SW 1271 (cell line): ENCODE data around the gene NAT16.
A peak's percentile ranks its signal among the peaks of the same experiment; 100 is the strongest.
"Not testable (repeated sequence)": the region's sequence is repeated elsewhere in the genome, so short reads cannot be mapped to it uniquely, and the experiment has no call there.

Experiments
- DNase-seq, 2 experiments: peaks; one replicate each; lab custom pipeline; 2025; lab: John Stamatoyannopoulos, UW

NAT16 gene

DNA sequence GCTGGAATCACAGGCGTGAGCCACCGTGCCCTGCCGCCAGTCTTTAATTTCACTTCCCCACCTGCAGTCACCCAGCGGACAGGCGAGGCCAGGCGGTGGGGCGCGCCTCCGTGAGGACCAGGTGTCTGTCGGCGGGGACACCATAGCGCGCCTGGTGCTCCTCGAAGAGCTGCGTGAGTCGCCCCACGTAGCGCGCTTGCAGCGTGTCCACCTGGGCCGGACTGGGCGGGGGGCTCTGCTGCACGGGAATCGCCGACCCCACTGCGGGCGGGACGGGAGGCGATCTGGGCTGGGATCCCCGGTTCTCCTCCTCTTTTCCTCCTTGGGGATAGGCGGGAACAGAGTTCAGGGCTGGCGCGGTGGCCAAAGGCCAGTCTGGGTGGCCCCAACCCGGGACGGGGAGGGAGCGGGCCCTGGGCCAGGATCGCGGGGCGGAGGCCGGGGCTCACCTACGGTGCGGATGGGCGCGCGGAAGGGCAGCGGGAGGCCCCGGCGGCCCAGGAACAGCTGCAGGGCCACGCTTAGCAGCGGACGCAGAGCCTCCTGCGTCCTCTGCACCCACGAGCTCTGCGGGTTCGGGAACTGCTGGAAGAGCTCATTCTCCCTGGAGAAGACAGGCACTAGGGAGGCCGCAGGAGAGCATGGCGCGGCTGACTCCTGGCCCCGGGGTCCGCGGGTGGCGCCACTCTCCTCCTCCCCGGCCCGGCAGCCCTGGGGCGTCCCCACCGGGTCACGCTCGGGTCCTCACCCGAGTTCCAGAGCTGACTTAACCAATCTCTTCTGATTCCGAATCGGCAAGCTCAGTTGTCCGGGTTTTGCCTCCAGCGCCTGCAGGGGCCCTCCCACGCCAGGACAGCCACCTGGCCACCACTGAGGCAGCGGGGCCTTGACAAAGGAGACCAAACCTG lies 21.9 kb upstream of the NAT16 start:
- no peak for DNase-seq

DNA sequence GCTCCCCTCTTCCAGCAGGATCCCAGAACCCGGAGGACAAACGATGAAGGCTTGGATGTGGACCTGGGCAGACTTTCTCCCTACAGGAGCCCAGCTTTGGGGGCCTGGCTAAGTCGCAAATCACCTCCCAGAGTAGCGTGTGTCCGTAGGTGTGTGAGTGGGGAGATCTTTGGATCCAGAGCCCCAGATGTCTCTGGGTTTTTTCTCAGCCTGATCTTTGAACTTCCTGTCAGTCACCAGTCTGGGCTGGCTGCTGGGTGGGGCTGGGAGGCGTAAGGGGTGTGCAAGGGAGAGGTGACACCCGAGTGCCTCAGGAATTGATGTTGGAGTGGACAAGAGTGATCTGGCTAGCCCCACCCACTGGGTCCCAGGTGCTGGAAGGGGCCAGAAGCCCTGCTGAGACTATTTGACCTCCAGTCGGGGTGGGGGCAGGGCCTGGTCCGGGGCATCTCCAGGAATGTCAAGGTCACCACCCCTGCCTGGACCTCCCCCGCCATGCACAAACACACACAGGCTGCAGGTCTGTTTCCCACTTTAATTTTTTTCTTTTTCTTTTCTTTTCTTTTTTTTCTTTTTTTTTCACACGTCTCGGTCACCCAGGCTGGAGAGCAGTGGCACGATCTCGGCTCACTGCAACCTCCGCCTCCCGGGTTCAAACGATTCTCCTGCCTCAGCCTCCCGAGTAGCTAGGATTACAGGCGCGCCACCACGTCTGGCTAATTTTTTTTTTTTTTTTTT lies 20.9 kb upstream of the NAT16 start, which contains the start of gene MOGAT3:
MOGAT3 (minus strand) TSS at position 175 of the 738 bp plus-strand sequence. CDS start 182 bp downstream, outside the sequence.
- DNase-seq, result no peak

DNA sequence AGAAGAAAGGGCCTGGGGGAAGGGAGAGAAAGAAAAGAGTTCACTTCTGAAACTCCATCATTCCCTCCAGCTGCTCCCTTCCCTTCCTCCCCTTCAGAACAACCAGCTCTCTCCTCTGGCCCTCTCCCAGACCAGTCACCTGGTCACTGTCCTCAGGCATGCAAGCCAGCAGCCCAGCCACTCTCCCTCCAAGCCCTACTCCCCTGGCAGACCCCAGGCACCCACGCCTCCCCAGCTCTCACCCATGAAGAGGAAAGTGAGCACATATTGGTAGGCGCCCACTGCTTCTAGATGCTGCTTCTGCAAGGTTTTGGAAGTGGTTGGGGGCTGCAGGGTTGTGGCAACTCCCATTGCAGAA lies 20.4 kb upstream of the NAT16 start:
- DNase-seq, result no peak

DNA sequence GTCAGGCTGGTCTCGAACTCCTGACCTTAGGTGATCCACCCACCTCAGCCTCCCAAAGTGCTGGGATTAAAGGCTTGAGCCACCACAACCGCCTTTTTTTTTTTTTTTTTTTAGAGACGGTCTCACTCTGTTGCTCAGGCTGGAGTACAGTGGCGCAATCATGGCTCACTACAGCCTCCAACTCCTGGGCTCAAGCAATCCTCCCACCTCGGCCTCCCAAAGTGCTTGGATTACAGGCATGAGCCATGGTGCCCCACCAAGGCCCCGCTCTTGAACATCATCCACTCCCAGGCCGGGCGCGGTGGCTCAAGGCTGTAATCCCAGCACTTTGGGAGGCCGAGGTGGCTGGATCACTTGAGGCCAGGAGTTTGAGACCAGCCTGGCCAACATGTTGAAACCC lies 19.4 kb upstream of the NAT16 start:
- not testable (repeated sequence) for DNase-seq

DNA sequence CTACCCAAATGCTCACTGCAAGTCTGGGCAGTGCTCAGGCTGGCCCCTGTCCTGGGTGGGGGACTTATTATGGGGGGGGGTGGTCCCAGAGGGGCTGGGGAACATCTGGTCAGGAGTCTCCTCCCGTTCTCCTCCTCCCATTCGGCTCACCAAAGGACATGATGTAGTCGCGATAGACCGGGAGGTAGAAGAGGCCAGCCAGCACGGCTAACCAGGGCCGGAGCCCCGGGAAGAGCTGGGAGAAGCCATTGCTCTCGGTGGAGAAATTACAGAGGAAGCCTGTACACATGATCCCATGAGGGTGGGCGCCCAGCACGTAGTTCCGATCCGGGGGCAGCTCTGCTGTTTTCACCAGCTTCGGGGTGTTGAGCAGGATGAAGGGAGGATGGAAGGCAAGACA lies 18.4 kb upstream of the NAT16 start:
- DNase-seq, result no peak

DNA sequence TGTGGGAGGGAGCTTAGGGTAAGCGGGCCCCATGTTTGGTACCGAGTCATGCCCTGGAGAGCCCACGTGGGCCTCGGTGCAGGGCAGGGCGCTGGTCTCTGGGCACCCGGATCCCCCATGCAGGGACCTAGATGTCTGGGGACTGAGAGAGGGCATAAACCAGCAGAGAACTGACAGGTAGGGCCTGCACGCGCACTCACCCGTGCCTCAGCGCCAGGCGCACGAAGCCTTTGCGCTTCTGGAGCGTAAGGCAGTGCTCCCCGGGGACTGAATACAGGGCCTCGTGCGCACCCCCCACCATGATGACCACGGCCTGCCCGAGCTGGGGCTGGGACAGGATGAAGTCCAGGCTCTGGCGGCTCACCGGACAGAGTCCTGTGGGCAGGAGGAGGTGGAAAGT lies 17.9 kb upstream of the NAT16 start:
- DNase-seq, result no peak

DNA sequence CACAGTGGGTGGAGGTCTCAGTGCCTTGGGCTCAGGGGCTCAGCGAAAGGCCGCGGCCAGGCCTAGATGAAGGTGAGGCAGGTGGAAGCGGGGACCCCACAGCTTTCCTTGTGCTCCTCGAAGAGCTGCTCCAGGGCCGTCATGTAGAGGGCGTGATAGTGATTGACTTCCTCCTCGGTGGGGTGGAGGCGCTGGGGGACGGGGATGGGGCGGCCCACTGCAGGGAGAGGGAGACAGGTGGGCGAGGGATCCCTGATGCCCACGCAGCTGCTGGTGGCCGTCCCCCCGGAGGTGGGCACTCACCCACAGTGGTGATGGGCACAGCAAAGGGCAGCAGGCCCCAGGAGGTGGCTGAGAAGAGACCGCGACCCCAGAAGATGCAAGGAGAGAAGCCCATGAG lies 15.8 kb upstream of the NAT16 start:
- DNase-seq, result no peak

DNA sequence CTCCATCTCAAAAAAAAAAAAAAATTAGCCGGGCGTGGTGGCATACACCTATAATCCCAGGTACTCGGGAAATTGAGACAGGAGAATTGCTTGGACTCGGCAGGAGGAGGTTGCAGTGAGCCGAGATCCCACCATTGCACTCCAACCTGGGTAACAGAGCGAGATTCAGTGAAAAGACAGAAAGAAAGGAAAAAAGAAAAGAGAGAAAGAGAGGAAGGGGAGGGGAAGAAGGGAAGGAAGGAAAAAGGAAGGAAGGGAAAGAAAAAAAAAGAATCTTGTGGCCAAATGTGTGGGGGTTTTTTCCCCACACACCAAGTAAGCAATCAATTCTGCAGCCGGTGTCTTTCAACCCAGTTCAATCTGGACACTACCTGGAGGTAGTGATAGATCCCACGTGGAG lies 9.0 kb upstream of the NAT16 start:
- DNase-seq, result no peak

DNA sequence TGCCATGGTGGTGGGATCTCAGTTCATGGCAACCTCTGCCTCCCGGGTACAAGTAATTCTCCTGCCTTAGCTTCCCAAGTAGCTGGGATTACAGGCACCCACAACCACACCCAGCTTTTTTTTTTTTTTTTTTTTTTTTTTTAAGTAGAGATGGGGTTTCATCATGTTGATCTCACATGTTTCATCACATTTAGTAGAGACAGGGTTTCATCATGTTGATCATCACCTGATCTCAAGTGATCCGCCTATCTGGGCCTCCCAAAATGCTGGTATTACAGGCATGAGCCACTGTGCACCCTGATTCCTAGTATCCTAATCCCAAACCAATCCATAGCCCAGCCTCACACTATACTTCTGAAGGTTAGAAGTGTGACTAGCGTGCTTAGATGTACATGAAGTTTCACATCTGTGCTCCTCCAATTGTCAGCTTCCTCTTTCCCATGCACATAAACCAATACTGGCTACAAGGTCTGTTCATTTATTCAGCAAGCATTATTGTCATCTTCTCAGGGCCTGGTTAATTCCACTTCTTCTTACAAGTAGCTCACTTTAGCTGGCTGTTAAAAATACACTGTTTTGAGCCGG lies 6.8 kb upstream of the NAT16 start:
- no peak for DNase-seq

DNA sequence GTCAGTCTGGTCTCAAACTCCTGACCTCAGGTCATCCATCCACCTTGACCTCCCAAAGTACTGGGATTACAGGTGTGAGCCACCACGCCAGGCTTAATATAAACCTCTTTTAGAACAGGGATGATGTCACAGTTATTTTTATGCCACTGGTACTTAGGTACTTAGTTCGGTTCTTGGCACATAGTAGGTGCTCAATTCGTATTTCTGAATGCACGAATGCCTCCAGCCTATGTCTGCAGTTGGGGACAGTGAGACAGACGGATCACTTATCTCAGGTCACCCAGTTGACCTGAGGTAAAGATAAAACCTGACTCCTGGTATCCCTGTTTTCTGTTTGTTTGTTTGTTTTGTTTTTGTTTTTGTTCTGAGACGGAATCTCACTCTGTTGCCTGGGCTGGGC lies 6.1 kb upstream of the NAT16 start:
- DNase-seq, result no peak

DNA sequence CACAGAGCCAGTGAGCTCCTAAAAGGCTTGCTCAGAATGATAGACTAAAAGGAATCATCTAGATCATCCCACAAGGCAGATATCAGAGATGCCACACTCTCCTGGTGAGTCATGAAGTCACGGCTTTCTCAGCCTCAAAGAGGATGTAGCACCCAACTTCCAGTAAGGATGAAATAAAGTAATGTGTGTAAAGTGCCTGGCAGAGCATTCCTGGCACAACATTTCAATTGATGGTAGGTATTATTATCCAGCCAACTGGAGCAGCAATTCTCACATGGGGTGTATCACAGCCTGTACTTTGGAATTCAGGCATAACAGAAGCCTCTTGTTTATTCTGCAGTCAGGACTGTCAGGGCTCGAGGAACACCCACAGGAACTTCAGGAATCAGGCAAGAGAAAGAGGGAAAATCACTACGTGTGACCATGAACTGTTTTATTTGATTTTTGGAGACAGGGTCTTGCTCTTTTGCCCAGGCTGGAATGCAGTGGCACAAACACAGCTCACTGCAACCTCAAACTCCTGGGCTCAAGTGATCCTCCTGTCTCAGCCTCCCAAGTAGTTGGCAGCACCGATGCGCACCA lies 5.3 kb upstream of the NAT16 start:
- peak in 1 of 2 experiments; percentile 50 for DNase-seq

DNA sequence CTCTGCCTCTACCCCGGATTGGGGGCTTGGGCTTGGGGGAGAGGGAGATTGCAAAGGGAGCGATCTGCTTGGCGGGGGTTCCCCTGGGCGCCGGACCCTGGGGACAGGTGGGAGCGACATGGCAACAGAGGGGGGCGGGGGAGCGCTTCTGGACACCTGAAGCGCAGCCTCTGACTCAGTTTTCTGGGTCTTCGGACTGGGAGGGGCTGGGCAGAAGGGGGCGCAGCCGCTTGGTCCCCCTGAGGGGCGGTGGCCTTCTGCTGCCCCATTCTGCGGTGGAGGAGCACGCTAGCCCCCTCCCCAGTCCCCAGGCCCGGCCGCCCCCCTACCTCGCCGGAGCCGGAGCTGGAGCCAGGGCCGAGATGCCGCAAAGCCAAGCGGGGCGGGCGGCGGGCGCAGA lies 380 bp downstream of the NAT16 start:
- no peak for DNase-seq

DNA sequence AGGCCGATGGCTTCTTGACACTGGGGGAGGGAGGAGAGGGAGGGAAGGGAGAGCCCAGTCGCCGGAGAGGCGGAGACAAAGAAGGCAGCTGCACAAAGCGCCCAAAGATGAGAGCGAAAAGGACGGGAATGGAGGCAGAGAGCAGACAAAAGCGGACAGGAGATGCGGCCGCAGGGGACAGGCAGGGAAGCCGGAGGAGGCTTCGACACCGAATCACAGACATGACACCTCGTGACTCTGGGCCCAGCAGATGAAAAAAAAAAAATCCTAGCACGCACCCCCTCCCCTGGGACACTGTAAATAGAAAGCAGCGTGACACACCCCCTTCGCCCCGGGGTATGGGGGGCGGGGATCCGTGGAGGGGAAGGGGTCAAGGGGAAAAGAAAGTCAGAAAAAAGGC lies 976 bp downstream of the NAT16 start:
- no peak for DNase-seq

DNA sequence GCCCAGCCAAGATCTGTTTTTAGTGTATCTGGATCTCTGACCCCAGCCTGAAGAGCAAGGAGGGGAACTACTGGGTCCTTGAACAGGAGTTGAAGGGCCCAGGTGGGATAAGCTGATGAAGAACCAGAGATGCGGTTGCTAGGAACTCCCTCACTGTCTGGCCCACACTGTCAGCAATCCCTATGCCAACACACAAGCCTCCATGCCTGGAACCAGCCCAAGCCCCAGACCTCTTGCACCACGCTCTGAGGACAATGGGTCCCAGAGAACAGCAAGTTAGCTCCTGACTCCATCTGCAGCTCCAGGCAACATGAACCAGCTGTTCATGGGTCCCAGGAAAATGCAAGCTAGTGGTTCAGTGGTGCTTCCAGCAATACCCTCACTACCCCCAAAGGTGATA lies 2.4 kb downstream of the NAT16 start:
- no peak for DNase-seq

DNA sequence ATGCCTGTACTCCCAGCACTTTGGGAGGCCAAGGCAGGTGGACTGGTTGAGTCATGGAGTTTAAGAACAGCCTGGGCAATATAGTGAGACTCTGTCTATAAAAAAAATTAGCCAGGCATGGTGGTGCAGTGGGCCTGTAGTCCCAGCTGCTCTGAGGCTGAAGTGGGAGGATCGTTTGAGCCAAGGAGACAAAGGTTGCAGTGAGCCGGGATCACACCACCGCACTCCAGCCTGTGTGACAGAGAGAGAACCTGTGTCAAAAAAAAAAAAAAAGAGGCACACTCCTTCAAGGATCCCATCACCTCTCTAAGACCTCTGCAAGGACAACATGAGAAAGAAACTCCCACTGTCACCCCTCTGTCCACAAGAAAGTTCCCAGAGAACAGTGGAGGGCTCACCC lies 4.4 kb downstream of the NAT16 start:
- DNase-seq, result no peak

DNA sequence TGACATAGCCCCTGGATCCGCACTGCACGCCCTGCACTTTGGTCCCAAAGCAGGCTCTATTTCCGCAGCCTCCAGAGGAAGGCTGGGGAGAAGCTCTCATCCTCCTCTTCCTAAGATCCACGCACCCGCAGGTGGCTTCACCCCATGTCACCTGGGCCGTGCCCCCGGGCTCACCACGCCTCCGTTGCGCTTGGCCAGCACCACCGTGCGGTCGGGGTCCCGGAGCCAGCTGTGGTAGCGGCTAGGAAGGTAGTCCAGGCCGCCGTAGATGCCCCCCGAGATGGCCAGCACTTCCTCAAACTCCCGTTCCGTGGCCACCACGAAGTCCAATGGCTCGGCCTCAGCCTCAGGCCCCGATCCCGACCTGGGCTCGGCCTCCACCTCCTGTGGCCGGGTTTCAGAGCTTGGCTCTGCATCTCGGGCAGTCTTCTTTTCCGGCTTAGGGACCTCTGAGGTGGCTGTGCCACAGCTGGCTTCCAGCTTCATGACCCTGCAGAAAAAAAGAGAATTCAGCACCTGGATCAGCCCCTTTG lies 5.7 kb downstream of the NAT16 start:
- no peak for DNase-seq

DNA sequence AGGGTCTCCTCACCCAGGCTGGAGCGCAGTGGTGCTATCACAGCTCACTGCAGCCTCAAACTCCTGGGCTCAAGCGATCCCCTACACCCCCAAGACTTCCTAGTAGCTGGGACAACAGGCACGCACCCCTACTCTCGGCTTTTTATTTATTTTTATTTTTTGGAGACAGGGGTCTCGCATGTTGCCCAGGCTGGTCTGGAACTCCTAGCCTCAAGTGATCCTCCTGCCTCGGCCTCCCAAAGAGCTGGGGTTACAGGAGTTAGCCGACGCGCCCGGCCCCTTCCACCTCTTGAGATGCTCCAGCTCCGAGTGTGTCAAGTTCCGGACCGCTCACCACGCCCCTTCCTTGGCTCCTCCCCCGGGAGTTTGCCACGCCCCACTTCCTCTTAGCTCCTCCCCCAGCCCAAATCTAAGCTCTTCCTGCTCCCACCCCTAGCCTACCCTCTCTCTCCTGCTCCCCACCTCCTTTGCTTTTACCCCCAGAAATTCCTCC lies 6.3 kb downstream of the NAT16 start:
- no peak for DNase-seq

DNA sequence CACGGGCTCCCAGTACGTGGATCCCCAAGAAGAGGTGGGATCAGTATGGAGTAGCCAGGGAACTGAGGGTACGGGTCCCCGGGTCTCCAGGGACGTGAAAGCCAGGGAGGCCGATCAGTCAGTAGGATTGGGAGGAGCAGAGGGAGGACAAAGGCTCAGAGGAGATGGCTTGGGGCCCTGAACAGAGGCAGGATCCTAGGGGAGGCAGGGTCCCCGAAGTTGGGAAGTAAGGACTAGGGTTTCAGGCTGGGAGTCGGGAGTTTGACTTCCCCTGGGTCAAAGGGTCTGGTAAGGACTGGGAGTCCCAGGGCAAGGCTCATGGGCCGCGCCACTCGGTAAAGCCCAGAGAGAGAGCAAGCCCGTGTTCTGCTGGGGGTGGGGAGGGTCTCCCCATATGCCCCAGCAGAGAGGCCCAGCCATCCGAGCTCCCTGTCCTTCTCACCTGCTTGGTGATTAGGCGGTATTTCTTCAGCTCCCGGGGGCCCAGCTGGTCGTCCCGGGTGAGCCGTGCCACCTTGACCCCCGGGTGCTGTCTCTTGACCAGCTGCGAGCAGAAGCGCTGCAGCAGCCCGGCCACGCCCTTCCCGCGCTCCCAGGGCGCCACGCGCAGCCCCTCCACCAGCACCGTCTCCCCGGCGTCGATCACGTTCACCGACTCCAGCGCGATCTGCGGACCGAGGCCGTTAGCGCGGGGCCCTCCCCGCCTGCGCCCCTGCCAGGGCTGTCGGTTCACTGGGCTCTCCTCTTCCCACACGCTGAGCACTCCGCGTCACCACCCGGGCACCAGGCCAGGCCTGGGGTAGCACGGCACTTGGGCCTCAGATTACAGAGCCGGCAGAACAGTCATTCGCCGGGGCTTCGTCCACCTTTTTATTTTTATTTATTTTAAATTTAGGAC lies 7.0 kb downstream of the NAT16 start:
- no peak for DNase-seq

DNA sequence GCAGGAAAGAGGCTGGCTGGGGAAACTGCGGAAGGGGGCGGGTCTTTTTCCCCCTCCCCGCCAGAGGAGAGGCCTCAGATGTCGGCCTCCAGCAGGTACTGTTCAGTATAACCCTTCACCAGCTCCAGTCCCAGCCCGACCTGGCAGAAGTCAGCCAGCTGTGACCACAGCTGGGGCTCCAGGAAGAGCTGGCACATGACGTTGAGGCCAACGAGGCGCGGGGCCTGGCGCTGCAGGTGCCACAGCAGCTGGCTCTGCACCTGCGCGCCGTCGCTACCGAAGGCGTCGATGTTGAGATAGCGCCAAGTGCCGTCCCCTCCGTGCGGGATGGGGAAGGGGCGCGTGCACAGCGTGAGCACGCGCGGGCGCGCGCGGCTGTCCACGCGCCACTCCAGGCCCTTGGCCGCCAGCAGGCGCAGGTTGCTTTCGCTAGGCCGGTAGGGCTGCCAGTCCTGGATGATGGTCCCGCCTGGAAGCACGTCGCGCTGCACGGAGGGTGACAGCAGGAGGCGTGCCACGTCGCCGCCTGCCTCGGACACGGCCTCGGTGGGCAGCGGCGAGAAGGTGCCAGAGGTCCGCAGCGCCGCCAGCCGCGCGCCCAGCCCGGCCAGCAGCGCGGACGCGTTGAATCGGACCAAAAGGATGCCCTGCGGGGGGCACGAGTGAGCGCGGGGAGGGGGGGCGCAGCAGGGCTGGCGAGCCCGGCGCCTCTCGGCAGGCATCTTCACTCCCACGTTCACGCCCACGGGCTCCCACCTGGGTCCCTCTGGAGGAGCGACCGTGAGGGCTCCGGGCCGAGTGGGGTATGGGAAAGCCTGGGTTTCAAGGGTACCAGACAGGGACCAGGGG lies 7.9 kb downstream of the NAT16 start:
- no peak for DNase-seq

DNA sequence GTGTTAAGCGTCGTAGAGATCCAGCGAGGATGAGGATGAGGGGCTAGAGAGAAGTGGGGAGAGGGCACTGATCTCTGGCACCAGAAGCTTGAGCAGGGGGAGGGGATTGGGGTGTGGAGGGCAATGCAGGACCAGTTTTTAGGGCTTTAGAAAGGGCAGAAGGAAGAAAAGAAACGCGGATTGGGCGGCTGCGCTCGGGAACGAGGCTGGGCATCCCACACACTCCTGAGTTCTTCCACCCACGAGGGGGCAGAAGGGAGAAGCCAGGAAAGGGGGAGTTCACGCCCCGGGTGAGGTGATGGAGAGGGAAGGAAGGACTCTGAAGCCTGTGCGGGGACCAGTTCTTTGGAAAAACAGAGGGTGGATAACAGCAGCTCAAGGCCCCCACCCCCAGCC lies 8.7 kb downstream of the NAT16 start:
- DNase-seq, result no peak
